ENCODE measurements around the gene AGXT. TPM values are rescaled to one million over a fixed set of nuclear protein-coding genes. Genes with fewer than 3 reads are reported as not detected.

AGXT gene
- total and polyA plus RNA-seq, 2 of the 8 experiments (the other 6 are each of a cell fraction or from before 2014, with no cell fraction given): 0.03 TPM; not detected in 1

- TF ChIP-seq EP300 (IDR thresholded peaks at IDR 0.05; ENCODE audit: borderline replicate concordance in 1 of 2, low read depth in 2 of 2, low read length in 2 of 2) (no peak), CREB1 (IDR thresholded peaks at IDR 0.05) (no peak), BACH1 (IDR thresholded peaks at IDR 0.05; ENCODE audit: low read length) (no peak), POLR2A (IDR thresholded peaks at IDR 0.05; ENCODE audit: control extremely low read depth in 1 of 2, low read depth in 2 of 2, low read length in 2 of 2) (no peak), POU5F1 (IDR thresholded peaks at IDR 0.05; ENCODE audit: low read depth, low read length) (no peak), PHF8 (conservative IDR thresholded peaks at IDR 0.05; ENCODE audit: low read depth, low read length) (no peak), RFX5 (IDR thresholded peaks at IDR 0.05; ENCODE audit: borderline replicate concordance, low read depth, low read length) (no peak), KDM5A (IDR thresholded peaks at IDR 0.05; ENCODE audit: low read length) (no peak), SP2 (IDR thresholded peaks at IDR 0.05; ENCODE audit: low read length) (no peak), TBP (IDR thresholded peaks at IDR 0.05; ENCODE audit: low read depth, low read length) (no peak), SUZ12 (IDR thresholded peaks at IDR 0.05; ENCODE audit: low read length) (no peak)
Measured at GRCh38 chr2:240839152-240840143, 29.2 kb upstream of the AGXT start (continued).

All from H1 (cell line).